ENCODE measurements around the gene PARP16.

DNA sequence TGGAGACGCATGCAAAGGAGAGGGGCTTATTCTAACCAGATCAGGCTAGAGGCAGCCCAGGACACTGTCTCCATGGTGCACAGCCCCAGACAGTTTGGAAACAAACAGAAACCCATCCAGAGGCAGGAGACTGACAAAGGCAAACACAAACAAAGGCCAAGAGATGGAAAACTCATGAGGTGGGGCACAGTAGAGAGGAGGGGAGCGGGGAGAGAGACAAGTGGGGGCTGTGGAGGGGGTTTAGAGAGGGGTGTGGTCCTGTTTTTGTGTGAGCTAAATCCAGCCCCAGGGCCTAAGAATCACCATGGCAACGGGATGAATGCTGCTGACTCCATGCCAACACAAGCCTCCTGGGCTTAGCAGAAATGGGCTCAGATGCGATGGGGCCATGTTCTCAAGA is 32.3 kb downstream of the PARP16 start:
- TF ChIP-seq, protein P1, sequence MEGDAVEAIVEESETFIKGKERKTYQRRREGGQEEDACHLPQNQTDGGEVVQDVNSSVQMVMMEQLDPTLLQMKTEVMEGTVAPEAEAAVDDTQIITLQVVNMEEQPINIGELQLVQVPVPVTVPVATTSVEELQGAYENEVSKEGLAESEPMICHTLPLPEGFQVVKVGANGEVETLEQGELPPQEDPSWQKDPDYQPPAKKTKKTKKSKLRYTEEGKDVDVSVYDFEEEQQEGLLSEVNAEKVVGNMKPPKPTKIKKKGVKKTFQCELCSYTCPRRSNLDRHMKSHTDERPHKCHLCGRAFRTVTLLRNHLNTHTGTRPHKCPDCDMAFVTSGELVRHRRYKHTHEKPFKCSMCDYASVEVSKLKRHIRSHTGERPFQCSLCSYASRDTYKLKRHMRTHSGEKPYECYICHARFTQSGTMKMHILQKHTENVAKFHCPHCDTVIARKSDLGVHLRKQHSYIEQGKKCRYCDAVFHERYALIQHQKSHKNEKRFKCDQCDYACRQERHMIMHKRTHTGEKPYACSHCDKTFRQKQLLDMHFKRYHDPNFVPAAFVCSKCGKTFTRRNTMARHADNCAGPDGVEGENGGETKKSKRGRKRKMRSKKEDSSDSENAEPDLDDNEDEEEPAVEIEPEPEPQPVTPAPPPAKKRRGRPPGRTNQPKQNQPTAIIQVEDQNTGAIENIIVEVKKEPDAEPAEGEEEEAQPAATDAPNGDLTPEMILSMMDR (IDR thresholded peaks at IDR 0.05): no peak
- TF ChIP-seq POLR2A (IDR thresholded peaks at IDR 0.05): no peak

Measured in testis (tissue), 2 donors.